PC-9 (cell line): Measurements from ENCODE around the gene GOLGA6L26.
"Not testable (repeated sequence)": the region's sequence is repeated elsewhere in the genome, so short reads cannot be mapped to it uniquely, and the experiment has no call there.

Experiments
- EZH2 ChIP-seq: fragments of 200-600 bp; sonication (generic); IDR thresholded peaks from 2 replicates; pipeline ENCODE4 v1.8.0; 2017; ENCODE audit warnings: antibody characterized with exemption, low read depth
- TF ChIP-seq, protein P1 (sequence below): fragments of 200-600 bp; sonication (generic); conservative IDR thresholded peaks from 2 replicates; pipeline ENCODE4 v1.6.1; 2017; ENCODE audit warnings: mixed run types, antibody characterized with exemption, mild to moderate bottlenecking, moderate library complexity

DNA sequence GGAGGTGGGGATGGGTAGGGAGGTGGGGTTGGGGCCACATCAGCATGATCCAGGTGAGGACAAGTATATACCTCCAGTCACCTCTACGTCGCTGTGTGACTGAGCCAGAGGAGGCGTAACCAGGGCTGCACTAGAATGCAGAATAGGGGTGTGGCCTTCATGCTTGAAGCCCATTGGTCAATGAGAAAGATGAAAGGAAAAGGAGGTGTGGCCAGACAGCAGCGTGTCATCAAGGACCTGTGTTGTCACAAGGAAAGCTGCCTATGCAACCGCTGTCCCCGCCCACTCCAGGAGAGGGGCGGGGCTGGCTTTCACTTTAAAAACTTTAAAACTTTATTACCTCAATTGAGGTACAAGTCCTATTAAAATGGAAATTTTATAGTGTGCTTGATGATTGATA lies at the start of gene GOLGA6L26:
- TF ChIP-seq, protein P1, sequence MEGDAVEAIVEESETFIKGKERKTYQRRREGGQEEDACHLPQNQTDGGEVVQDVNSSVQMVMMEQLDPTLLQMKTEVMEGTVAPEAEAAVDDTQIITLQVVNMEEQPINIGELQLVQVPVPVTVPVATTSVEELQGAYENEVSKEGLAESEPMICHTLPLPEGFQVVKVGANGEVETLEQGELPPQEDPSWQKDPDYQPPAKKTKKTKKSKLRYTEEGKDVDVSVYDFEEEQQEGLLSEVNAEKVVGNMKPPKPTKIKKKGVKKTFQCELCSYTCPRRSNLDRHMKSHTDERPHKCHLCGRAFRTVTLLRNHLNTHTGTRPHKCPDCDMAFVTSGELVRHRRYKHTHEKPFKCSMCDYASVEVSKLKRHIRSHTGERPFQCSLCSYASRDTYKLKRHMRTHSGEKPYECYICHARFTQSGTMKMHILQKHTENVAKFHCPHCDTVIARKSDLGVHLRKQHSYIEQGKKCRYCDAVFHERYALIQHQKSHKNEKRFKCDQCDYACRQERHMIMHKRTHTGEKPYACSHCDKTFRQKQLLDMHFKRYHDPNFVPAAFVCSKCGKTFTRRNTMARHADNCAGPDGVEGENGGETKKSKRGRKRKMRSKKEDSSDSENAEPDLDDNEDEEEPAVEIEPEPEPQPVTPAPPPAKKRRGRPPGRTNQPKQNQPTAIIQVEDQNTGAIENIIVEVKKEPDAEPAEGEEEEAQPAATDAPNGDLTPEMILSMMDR, result not testable (repeated sequence)
- TF ChIP-seq EZH2, result not testable (repeated sequence)
